ENCODE results near the gene RGS9. TPM values are rescaled to one million over a fixed set of nuclear protein-coding genes. Genes with fewer than 3 reads are reported as not detected.

Gene RGS9
- total RNA-seq, 1 experiment from 2014 or later: 6.3 TPM

DNA sequence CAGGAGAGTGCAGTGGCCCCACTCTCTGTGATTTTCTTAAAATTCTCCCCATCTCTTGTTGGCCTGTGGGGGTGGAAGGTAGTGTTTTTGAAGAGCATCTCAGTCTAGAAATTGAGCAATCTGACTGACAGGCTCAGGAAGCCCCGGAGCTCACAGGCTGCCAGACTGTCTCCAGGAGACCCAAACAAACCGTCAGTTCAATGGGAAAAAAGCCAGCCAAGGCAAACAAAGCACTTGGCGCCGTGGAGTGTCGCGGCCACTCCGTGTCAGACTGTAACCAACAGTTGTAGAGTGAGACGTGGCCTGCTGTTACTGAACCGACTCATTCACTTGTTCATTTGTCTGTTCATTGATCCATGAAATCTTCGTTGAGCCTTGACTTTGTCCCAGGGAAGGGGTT, 33.7 kb downstream of the RGS9 start:
- no peak for DNase-seq
- H3K27me3 ChIP-seq (replicated peaks; ENCODE audit: control insufficient read depth, insufficient read depth, low read length): no peaks in the 10 kb centered on the region
- no peaks in the 10 kb centered on the region for H3K27me3 Mint-ChIP-seq (ENCODE audit: insufficient read depth, unreplicated experiment)
- H3K4me1 ChIP-seq: no peaks in the 10 kb centered on the region
- no peak overlapping the region for H3K4me3 ChIP-seq (ENCODE audit: low read depth, low read length)
- no peak for TF ChIP-seq CTCF (IDR thresholded peaks at IDR 0.05; ENCODE audit: insufficient read depth in 1 of 2, low read depth in 1 of 2, low read length in 1 of 2, severe bottlenecking in 1 of 2, unreplicated experiment in 1 of 2)
- H3K4me1 Mint-ChIP-seq (ENCODE audit: low read depth, unreplicated experiment): no peaks in the 10 kb centered on the region
- no peaks in the 10 kb centered on the region for H3K9me3 ChIP-seq
- no peak overlapping the region for H3K27ac Mint-ChIP-seq (ENCODE audit: unreplicated experiment)
- ChIA-PET POLR2A (interaction anchor here (0.6 kb wide), 1 partner anchor 654 kb away, joined by 3 read pairs; no protein-coding TSS in a partner anchor), CTCF (no interaction called here)
- H3K4me3 Mint-ChIP-seq (ENCODE audit: unreplicated experiment): no peak overlapping the region
- no peaks in the 10 kb centered on the region for H3K9me3 Mint-ChIP-seq (ENCODE audit: unreplicated experiment)
- intact Hi-C loops (cut with micrococcal nuclease; ENCODE audit: unreplicated experiment): no loop called here
- H3K36me3 ChIP-seq (ENCODE audit: control insufficient read depth, insufficient read depth, low read length): no peaks in the 10 kb centered on the region
- no peaks in the 10 kb centered on the region for H3K36me3 Mint-ChIP-seq (ENCODE audit: insufficient read depth, unreplicated experiment)
- no TSS peak for BruUV-seq (replicated peaks)

DNA sequence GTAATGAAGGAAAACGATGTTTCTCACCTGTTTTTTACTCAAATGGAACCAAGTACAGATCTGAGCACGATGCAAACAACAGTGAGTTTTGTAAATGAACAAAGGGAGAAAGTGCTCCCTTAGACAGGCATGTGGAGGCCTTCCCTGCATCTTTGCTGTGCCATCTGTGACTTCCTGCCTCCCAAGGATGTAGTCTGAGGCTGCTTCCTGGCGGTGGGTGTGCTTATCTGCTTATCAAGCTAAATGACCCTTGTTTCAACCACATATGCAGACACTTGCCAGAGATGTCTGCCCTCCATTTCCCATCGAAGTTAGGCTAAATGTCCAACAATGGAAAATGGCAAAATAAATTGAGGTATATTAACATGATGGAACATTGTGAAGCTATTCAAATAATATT, 34.6 kb downstream of the RGS9 start:
- ChIA-PET POLR2A (no interaction called here), CTCF (no interaction called here)
- no peaks in the 10 kb centered on the region for H3K36me3 ChIP-seq (ENCODE audit: control insufficient read depth, insufficient read depth, low read length)
- DNase-seq: no peak
- H3K27me3 ChIP-seq (replicated peaks; ENCODE audit: control insufficient read depth, insufficient read depth, low read length): no peaks in the 10 kb centered on the region
- no peaks in the 10 kb centered on the region for H3K36me3 Mint-ChIP-seq (ENCODE audit: insufficient read depth, unreplicated experiment)
- peaks cover 2% of the 10 kb centered on the region for H3K27me3 Mint-ChIP-seq (ENCODE audit: insufficient read depth, unreplicated experiment)
- no peak for TF ChIP-seq CTCF (IDR thresholded peaks at IDR 0.05; ENCODE audit: insufficient read depth in 1 of 2, low read depth in 1 of 2, low read length in 1 of 2, severe bottlenecking in 1 of 2, unreplicated experiment in 1 of 2)
- no peaks in the 10 kb centered on the region for H3K9me3 ChIP-seq
- H3K27ac Mint-ChIP-seq (ENCODE audit: unreplicated experiment): no peak overlapping the region
- H3K9me3 Mint-ChIP-seq (ENCODE audit: unreplicated experiment): no peaks in the 10 kb centered on the region
- no peak overlapping the region for H3K4me3 Mint-ChIP-seq (ENCODE audit: unreplicated experiment)
- intact Hi-C loops (cut with micrococcal nuclease; ENCODE audit: unreplicated experiment): no loop called here
- no peaks in the 10 kb centered on the region for H3K4me1 Mint-ChIP-seq (ENCODE audit: low read depth, unreplicated experiment)
- no TSS peak for BruUV-seq (replicated peaks)
- no peaks in the 10 kb centered on the region for H3K4me1 ChIP-seq
- no peak overlapping the region for H3K4me3 ChIP-seq (ENCODE audit: low read depth, low read length)

DNA sequence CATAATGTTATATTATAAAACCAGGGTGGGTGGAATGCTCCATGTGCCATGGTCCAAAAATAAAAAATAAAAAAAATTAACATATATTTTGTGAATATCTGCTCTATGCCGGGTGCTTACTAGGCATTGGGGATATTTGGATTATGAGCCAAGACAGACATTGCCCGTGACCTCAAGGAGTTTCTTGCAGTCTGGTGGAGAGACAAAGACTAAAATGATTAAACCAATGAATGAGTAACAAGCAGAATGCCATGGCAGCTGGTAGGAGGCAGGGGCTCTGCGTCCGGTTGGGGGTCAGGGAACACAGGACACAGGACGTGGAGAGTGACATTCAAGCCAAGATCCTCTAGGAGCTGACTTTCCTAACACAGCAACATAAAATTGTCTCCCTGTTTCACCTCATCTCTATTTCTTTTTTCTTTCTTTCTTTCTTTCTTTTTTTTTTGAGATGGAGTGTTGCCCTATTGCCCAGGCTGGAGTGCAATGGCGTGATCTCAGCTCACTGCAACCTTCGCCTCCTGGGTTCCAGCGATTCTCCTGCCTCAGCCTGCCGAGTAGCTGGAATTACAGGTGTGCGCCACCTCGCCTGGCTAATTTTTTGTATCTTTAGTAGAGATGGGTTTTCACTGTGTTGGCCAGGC, 35.4 kb downstream of the RGS9 start:
- POLR2A ChIA-PET: no interaction called here
- H3K36me3 Mint-ChIP-seq (ENCODE audit: insufficient read depth, unreplicated experiment): no peaks in the 10 kb centered on the region
- no peaks in the 10 kb centered on the region for H3K9me3 Mint-ChIP-seq (ENCODE audit: unreplicated experiment)
- H3K4me1 ChIP-seq: no peaks in the 10 kb centered on the region
- H3K27me3 Mint-ChIP-seq (ENCODE audit: insufficient read depth, unreplicated experiment): peaks cover 4% of the 10 kb centered on the region
- CTCF ChIA-PET: no interaction called here
- H3K9me3 ChIP-seq: no peaks in the 10 kb centered on the region
- intact Hi-C loops (cut with micrococcal nuclease; ENCODE audit: unreplicated experiment): no loop called here
- no peak for TF ChIP-seq CTCF (IDR thresholded peaks at IDR 0.05; ENCODE audit: insufficient read depth in 1 of 2, low read depth in 1 of 2, low read length in 1 of 2, severe bottlenecking in 1 of 2, unreplicated experiment in 1 of 2)
- H3K36me3 ChIP-seq (ENCODE audit: control insufficient read depth, insufficient read depth, low read length): no peaks in the 10 kb centered on the region
- H3K27ac Mint-ChIP-seq (ENCODE audit: unreplicated experiment): no peak overlapping the region
- no peak for DNase-seq
- BruUV-seq (replicated peaks): no TSS peak
- H3K4me1 Mint-ChIP-seq (ENCODE audit: low read depth, unreplicated experiment): no peaks in the 10 kb centered on the region
- H3K4me3 Mint-ChIP-seq (ENCODE audit: unreplicated experiment): no peak overlapping the region
- H3K27me3 ChIP-seq (replicated peaks; ENCODE audit: control insufficient read depth, insufficient read depth, low read length): no peaks in the 10 kb centered on the region
- H3K4me3 ChIP-seq (ENCODE audit: low read depth, low read length): no peak overlapping the region

All from Caco-2 (cell line).